GM12874 (cell line): ENCODE results near the gene CSF3.

Source experiments
- CTCF ChIP-seq: IDR thresholded peaks from 2 replicates; pipeline ENCODE4 v1.5.1; 2011; ENCODE audit warnings: low read depth, mild to moderate bottlenecking, control low read depth, low read length, moderate library complexity; ENCODE audit not compliant: insufficient read depth

CSF3 gene

DNA sequence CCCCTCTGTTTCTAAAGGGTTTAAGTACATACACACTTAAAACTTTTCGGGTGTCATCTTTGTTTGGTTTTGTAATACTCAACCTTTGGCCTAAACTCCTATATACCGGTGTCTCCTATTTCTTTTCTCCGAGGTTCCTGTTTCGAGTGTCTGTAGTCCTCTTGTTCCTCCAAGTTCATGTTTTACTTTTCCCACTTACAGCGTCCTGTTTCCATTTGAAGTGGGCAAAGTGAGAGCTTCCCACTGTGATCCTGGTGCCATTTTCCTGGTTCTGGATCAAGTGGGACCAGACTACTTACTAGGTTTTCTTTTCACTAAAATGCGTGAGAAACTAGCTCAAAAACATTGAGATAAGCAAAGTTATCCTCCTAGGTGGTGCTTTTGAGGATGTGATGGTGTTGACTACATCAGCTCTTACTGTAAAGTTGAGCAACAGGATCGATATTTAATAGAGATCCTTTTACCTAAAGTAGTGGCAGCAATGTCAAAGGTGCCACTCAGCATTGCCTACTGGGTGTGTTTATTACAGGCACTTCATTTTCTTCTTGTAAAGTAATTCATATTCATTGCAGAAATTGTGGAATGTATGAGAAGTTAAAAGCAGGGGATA, 33.4 kb upstream of the CSF3 start:
- no peak for TF ChIP-seq CTCF

DNA sequence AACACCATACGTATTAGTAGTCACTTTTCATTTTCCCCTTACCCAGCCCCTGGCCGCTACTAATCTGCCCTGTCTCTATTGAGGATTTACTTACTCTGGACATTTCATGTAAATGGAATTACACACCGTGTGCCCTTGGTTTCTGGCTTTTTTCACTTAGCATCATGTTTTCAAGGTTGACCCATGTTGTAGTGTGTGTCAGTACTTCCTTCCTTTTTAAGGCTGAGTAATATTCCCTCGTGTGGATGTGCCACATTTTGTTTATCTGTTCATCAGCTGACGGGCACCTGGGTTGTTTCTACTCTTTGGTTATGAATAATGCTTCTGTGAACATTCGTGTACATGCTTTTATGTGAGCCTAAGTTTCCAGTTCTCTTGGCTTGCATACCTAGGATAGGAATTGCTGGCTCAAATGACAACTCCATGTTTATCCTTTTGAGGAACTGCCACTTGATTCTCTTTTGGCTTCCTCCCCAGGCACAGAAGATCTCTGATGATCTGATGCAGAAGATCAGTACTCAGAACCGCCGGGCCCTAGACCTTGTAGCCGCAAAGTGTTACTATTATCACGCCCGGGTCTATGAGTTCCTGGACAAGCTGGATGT, 26.9 kb upstream of the CSF3 start:
- no peak for TF ChIP-seq CTCF

- no peak for TF ChIP-seq CTCF
Observed at GRCh38 chr17:39994448-39994847, 20.8 kb upstream of the CSF3 start.

- no peak for TF ChIP-seq CTCF
Observed at GRCh38 chr17:39995438-39995837, 19.8 kb upstream of the CSF3 start.

GRCh38 chr17:39996162-39996561, 19.1 kb upstream of the CSF3 start:
- TF ChIP-seq CTCF, result no peak

DNA sequence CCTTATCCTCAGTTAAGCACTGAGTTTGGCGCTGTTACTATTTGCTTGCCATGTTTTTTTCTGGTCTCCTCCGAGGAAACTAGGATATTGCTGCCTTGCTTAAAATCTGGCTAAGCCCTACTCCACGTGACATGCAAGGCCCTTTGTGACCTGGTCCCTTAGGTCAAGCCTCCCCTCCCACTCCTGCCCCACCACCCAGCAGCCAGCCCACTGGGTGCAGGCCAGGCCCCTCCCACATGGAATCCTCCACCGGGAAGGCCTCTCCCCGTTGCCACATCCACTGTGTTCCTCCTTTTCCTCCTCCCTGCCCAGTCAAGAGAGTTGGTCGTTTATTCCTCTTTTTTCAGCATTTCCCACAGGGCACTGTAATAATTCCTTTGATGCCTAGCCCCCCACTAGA, 18.4 kb upstream of the CSF3 start:
- TF ChIP-seq CTCF, result no peak

GRCh38 chr17:39997543-39997942, 17.7 kb upstream of the CSF3 start:
- no peak for TF ChIP-seq CTCF

- no peak for TF ChIP-seq CTCF
Observed at GRCh38 chr17:39999067-39999466, 16.2 kb upstream of the CSF3 start.
